ENCODE results near the gene MRPS33. TPM values are rescaled to one million over a fixed set of nuclear protein-coding genes. Genes with fewer than 3 reads are reported as not detected.
"Not testable (repeated sequence)": the region's sequence is repeated elsewhere in the genome, so short reads cannot be mapped to it uniquely, and the experiment has no call there.

The MRPS33 gene
- 32.7 TPM for total RNA-seq
- polyA plus RNA-seq, result 59.1 TPM

GRCh38 chr7:141014524-141015395 lies at the start of gene MRPS33:
Gene MRPS33 (minus strand): TSS chr7:141014952. CDS start chr7:141010633, 4,319 bp downstream.
- under 1% methylated on average over 47 of the region's 47 CpGs for WGBS
- Histone ChIP-seq H3K4me1 (ENCODE audit: insufficient read depth) (no peaks in the 10 kb centered on the region), H3K4me3 (ENCODE audit: low read depth, low read length) (peak within 1 kb of the TSS; percentile 57), H3K36me3 (ENCODE audit: insufficient read depth) (no peaks in the 10 kb centered on the region), H3K27ac (ENCODE audit: low read depth) (peak within 1 kb of the TSS; percentile 78)
- DNase-seq (ENCODE audit: extremely low spot score), result peak; percentile 94

- Histone ChIP-seq H3K4me3 (ENCODE audit: low read depth, low read length) (no peak overlapping the region), H3K27ac (ENCODE audit: low read depth) (no peak overlapping the region), H3K36me3 (ENCODE audit: insufficient read depth) (no peaks in the 10 kb centered on the region), H3K4me1 (ENCODE audit: insufficient read depth) (no peaks in the 10 kb centered on the region)
- WGBS, result 83% methylated on average over 3 of the region's 3 CpGs
- no peak for DNase-seq (ENCODE audit: extremely low spot score)
Measured at GRCh38 chr7:141057788-141058187, 43.0 kb upstream of the MRPS33 start.

DNA sequence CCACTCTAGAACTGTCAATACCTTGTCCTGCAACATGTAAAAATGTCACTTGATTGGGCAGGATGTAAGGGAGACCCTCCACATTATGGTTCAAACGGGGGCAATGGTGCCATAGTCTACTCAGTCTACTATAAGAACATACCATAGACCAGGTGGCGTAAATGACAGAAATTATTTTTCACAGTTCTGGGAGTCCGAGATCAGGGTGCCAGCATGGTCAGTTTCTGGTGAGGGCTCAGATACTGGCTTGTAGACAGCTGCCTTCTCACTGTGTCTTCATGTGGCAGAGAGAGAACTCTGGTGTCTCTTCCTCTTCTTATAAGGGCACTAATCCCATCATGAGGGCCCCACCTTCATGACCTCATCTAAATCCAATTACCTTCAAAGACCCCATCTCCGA lies 40.4 kb upstream of the MRPS33 start:
- Histone ChIP-seq H3K4me1 (ENCODE audit: insufficient read depth) (no peaks in the 10 kb centered on the region), H3K4me3 (ENCODE audit: low read depth, low read length) (no peak overlapping the region), H3K36me3 (ENCODE audit: insufficient read depth) (no peaks in the 10 kb centered on the region), H3K27ac (ENCODE audit: low read depth) (no peak overlapping the region)
- WGBS, result 85% methylated on average over 4 of the region's 4 CpGs
- no peak for DNase-seq (ENCODE audit: extremely low spot score)

- no peak overlapping the region for H3K4me3 ChIP-seq (ENCODE audit: low read depth, low read length)
- H3K4me1 ChIP-seq (ENCODE audit: insufficient read depth), result no peaks in the 10 kb centered on the region
- H3K27ac ChIP-seq (ENCODE audit: low read depth), result no peak overlapping the region
- H3K36me3 ChIP-seq (ENCODE audit: insufficient read depth), result no peaks in the 10 kb centered on the region
- 49% methylated on average over 9 of the region's 9 CpGs for WGBS
- no peak for DNase-seq (ENCODE audit: extremely low spot score)
Measured at GRCh38 chr7:141053626-141054025, 38.9 kb upstream of the MRPS33 start.

DNA sequence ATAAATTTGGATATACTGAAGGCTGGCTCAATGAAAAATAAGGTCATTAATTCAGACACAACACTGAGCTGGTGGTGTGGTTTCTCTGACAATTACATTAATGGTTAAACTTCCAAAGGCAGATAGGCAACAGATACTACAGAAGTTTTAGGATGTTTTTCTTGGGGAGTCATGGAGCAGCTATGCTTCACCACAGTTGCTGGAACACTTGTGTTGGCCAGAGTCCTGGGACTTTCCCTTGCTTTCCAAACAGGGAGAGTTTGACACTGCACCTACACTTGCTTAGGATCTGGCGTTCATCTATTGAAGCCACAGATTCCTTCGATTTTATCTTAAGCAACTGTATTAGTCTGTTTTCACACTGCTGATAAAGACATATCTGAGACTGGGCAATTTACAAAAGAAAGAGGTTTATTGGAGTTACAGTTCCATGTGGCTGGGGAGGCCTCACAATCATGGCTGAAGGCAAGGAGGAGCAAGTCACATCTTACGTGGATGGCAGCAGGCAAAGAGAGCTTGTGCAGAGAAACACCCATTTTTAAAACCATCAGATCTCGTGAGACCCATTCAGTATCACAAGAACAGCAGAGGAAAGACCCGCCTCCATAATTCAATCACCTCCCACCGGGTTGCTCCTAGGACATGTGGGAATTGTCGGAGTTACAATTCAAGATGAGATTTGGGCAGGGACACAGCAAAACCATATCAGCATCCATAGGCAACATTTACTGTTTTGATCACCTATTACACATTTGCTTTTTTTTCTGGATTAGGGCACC lies 31.3 kb upstream of the MRPS33 start:
- no peak for DNase-seq (ENCODE audit: extremely low spot score)
- Histone ChIP-seq H3K4me3 (ENCODE audit: low read depth, low read length) (no peak overlapping the region), H3K4me1 (ENCODE audit: insufficient read depth) (no peaks in the 10 kb centered on the region), H3K36me3 (ENCODE audit: insufficient read depth) (no peaks in the 10 kb centered on the region), H3K27ac (ENCODE audit: low read depth) (no peak overlapping the region)
- 76% methylated on average over 7 of the region's 7 CpGs for WGBS

DNA sequence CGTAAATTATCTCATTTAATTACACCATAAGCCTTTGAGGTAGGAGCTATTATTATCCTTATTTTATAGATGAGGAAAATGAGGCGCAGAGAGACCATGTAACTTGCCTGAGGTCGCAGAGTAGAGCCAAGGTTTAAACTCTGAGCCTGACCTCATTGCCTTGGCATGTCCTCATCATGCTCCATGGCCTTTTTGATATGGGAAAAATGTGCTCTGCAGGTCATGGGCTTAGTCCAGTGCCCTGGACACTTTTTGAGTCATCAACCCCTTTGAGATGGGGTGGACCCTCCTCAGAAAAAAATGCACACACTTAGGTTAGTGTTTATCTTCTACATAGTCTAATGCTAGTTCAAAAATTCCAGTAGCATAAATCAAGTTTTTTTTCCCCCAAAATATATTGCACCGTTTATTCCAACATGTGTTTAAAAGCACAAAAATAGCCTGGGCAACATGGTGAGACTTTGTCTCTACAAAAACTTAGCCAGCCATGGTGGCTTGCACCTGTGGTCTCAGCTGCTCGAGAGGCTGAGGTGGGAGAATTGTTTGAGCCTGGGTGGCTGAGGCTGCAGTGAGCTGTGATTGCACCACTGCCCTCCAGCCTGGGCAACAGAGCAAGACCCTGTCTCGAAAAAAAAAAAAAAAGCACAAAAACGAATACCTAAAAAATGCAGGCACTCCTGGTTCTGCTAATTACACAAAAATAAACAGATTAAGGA lies 30.5 kb upstream of the MRPS33 start:
- 51% methylated on average over 7 of the region's 7 CpGs for WGBS
- Histone ChIP-seq H3K27ac (ENCODE audit: low read depth) (no peak overlapping the region), H3K4me1 (ENCODE audit: insufficient read depth) (no peaks in the 10 kb centered on the region), H3K4me3 (ENCODE audit: low read depth, low read length) (no peak overlapping the region), H3K36me3 (ENCODE audit: insufficient read depth) (no peaks in the 10 kb centered on the region)
- no peak for DNase-seq (ENCODE audit: extremely low spot score)

GRCh38 chr7:141043616-141044015 lies 28.9 kb upstream of the MRPS33 start:
- DNase-seq (ENCODE audit: extremely low spot score), result no peak
- H3K4me1 ChIP-seq (ENCODE audit: insufficient read depth), result no peaks in the 10 kb centered on the region
- H3K27ac ChIP-seq (ENCODE audit: low read depth), result no peak overlapping the region
- no peaks in the 10 kb centered on the region for H3K36me3 ChIP-seq (ENCODE audit: insufficient read depth)
- 75% methylated on average over 4 of the region's 4 CpGs for WGBS
- H3K4me3 ChIP-seq (ENCODE audit: low read depth, low read length), result no peak overlapping the region

GRCh38 chr7:141042222-141043193 lies 27.8 kb upstream of the MRPS33 start:
- H3K4me1 ChIP-seq (ENCODE audit: insufficient read depth), result no peaks in the 10 kb centered on the region
- no peak for DNase-seq (ENCODE audit: extremely low spot score)
- 83% methylated on average over 14 of the region's 14 CpGs for WGBS
- H3K27ac ChIP-seq (ENCODE audit: low read depth), result no peak overlapping the region
- H3K36me3 ChIP-seq (ENCODE audit: insufficient read depth), result no peaks in the 10 kb centered on the region
- H3K4me3 ChIP-seq (ENCODE audit: low read depth, low read length), result no peak overlapping the region

GRCh38 chr7:141039376-141039775 lies 24.6 kb upstream of the MRPS33 start:
- H3K27ac ChIP-seq (ENCODE audit: low read depth), result no peak overlapping the region
- 68% methylated on average over 3 of the region's 3 CpGs for WGBS
- no peaks in the 10 kb centered on the region for H3K36me3 ChIP-seq (ENCODE audit: insufficient read depth)
- DNase-seq (ENCODE audit: extremely low spot score), result no peak
- H3K4me1 ChIP-seq (ENCODE audit: insufficient read depth), result no peaks in the 10 kb centered on the region
- H3K4me3 ChIP-seq (ENCODE audit: low read depth, low read length), result no peak overlapping the region

DNA sequence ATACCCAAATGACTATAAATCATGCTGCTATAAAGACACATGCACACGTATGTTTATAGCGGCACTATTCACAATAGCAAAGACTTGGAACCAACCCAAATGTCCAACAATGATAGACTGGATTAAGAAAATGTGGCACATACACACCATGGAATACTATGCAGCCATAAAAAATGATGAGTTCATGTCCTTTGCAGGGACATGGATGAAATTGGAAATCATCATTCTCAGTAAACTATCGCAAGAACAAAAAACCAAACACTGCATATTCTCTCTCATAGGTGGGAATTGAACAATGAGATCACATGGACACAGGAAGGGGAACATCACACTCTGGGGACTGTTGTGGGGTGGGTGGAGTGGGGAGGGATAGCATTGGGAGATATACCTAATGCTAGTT lies 23.3 kb upstream of the MRPS33 start:
- 95% methylated on average over 2 of the region's 3 CpGs for WGBS
- H3K27ac ChIP-seq (ENCODE audit: low read depth); H3K4me3 ChIP-seq (ENCODE audit: low read depth, low read length); H3K36me3 ChIP-seq (ENCODE audit: insufficient read depth); DNase-seq (ENCODE audit: extremely low spot score); H3K4me1 ChIP-seq (ENCODE audit: insufficient read depth): not testable (repeated sequence)

DNA sequence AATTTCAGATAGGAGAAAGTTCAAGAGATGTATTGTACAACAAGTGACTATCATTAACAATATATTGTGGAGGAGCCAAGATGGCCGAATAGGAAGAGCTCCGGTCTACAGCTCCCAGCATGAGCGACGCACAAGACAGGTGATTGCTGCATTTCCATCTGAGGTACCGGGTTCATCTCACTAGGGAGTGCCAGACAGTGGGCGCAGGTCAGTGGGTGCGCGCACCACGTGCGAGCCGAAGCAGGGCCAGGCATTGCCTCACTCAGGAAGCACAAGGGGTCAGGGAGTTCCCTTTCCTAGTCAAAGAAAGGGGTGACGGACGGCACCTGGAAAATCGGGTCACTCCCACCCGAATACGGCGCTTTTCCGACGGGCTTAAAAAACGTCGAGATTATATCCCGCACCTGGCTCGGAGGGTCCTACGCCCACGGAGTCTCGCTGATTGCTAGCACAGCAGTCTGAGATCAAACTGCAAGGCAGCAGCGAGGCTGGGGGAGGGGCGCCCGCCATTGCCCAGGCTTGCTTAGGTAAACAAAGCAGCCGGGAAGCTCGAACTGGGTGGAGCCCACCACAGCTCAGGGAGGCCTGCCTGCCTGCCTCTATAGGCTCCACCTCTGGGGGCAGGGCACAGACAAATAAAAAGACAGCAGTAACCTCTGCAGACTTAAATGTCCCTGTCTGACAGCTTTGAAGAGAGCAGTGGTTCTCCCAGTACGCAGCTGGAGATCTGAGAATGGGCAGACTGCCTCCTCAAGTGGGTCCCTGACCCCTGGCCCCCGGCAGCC lies 18.0 kb upstream of the MRPS33 start:
- H3K4me1 ChIP-seq (ENCODE audit: insufficient read depth); H3K4me3 ChIP-seq (ENCODE audit: low read depth, low read length); DNase-seq (ENCODE audit: extremely low spot score); H3K36me3 ChIP-seq (ENCODE audit: insufficient read depth); H3K27ac ChIP-seq (ENCODE audit: low read depth): not testable (repeated sequence)
- 77% methylated on average over 30 of the region's 33 CpGs for WGBS

DNA sequence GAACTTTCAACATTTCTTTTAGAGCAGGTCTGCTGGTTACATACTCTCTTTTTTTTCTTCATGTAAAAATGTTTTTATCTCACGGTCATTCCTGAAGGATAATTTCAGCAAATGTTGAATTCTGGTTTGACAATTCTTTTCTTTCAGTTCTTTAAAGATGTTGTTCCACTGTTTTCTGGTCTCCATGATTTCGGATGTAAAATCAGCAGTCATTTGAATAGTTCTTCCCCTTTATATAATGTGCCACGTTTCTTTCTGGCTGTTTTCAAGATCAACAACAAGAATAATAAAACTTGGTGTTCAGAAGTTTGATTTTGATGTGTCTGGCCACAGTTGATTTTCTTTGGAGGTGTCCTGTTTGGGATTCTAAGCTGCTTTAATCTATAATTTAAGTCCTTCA lies 14.0 kb upstream of the MRPS33 start:
- Histone ChIP-seq H3K36me3 (ENCODE audit: insufficient read depth) (no peaks in the 10 kb centered on the region), H3K4me1 (ENCODE audit: insufficient read depth) (no peaks in the 10 kb centered on the region), H3K4me3 (ENCODE audit: low read depth, low read length) (no peak overlapping the region), H3K27ac (ENCODE audit: low read depth) (no peak overlapping the region)
- DNase-seq (ENCODE audit: extremely low spot score), result no peak
- 80% methylated on average over 3 of the region's 3 CpGs for WGBS

Measured in urinary bladder (tissue), 4 donors.